ENCODE data around the gene CCBE1.

The CCBE1 gene

DNA sequence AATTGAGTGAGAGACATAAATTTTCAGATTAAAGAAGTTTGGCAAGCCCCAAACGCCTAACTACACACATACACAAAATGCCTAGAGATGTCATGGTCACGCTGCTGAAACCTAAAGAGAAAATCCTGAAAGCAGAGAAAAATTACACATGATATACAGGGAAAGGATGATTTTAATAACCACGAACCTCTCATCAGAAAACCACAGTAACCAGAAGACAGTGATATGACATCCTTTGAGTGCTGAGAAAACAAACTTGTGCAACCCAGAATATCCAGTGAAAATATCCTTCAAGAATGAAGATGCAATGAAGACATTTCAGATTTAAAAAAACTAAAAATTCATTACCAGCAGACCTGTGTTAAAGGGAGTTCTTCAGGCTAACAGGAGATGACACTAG lies 215.8 kb downstream of the CCBE1 start:
- TF ChIP-seq SPI1 (IDR thresholded peaks at IDR 0.05; ENCODE audit: borderline replicate concordance, low read depth) (no peak), GABPA (IDR thresholded peaks at IDR 0.05; ENCODE audit: low read depth) (no peak), POLR2AphosphoS5 (IDR thresholded peaks at IDR 0.05; ENCODE audit: low read depth) (no peak)
- TF ChIP-seq, protein P1, sequence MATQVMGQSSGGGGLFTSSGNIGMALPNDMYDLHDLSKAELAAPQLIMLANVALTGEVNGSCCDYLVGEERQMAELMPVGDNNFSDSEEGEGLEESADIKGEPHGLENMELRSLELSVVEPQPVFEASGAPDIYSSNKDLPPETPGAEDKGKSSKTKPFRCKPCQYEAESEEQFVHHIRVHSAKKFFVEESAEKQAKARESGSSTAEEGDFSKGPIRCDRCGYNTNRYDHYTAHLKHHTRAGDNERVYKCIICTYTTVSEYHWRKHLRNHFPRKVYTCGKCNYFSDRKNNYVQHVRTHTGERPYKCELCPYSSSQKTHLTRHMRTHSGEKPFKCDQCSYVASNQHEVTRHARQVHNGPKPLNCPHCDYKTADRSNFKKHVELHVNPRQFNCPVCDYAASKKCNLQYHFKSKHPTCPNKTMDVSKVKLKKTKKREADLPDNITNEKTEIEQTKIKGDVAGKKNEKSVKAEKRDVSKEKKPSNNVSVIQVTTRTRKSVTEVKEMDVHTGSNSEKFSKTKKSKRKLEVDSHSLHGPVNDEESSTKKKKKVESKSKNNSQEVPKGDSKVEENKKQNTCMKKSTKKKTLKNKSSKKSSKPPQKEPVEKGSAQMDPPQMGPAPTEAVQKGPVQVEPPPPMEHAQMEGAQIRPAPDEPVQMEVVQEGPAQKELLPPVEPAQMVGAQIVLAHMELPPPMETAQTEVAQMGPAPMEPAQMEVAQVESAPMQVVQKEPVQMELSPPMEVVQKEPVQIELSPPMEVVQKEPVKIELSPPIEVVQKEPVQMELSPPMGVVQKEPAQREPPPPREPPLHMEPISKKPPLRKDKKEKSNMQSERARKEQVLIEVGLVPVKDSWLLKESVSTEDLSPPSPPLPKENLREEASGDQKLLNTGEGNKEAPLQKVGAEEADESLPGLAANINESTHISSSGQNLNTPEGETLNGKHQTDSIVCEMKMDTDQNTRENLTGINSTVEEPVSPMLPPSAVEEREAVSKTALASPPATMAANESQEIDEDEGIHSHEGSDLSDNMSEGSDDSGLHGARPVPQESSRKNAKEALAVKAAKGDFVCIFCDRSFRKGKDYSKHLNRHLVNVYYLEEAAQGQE (IDR thresholded peaks at IDR 0.05; ENCODE audit: insufficient replicate concordance, low read depth), result no peak
- TF ChIP-seq, protein P2, sequence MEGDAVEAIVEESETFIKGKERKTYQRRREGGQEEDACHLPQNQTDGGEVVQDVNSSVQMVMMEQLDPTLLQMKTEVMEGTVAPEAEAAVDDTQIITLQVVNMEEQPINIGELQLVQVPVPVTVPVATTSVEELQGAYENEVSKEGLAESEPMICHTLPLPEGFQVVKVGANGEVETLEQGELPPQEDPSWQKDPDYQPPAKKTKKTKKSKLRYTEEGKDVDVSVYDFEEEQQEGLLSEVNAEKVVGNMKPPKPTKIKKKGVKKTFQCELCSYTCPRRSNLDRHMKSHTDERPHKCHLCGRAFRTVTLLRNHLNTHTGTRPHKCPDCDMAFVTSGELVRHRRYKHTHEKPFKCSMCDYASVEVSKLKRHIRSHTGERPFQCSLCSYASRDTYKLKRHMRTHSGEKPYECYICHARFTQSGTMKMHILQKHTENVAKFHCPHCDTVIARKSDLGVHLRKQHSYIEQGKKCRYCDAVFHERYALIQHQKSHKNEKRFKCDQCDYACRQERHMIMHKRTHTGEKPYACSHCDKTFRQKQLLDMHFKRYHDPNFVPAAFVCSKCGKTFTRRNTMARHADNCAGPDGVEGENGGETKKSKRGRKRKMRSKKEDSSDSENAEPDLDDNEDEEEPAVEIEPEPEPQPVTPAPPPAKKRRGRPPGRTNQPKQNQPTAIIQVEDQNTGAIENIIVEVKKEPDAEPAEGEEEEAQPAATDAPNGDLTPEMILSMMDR (IDR thresholded peaks at IDR 0.05; ENCODE audit: insufficient read depth, low read length), result no peak
- H3K27me3 ChIP-seq (ENCODE audit: insufficient read depth, poor library complexity, severe bottlenecking), result peaks cover 5% of the 10 kb centered on the region
- H3K4me3 ChIP-seq (replicated peaks; ENCODE audit: insufficient read depth, low read length), result no peak overlapping the region
- no peak overlapping the region for H3K27ac ChIP-seq (replicated peaks)
- DNase-seq (ENCODE audit: low read depth in 1 of 2, low spot score in 1 of 2), result no peak

- no peak overlapping the region for H3K27ac ChIP-seq (replicated peaks)
- TF ChIP-seq, protein P2 (IDR thresholded peaks at IDR 0.05; ENCODE audit: insufficient read depth, low read length), result no peak
- TF ChIP-seq SPI1 (IDR thresholded peaks at IDR 0.05; ENCODE audit: borderline replicate concordance, low read depth) (no peak), POLR2AphosphoS5 (IDR thresholded peaks at IDR 0.05; ENCODE audit: low read depth) (no peak), GABPA (IDR thresholded peaks at IDR 0.05; ENCODE audit: low read depth) (no peak)
- TF ChIP-seq, protein P1 (IDR thresholded peaks at IDR 0.05; ENCODE audit: insufficient replicate concordance, low read depth), result no peak
- no peak for DNase-seq (ENCODE audit: low read depth in 1 of 2, low spot score in 1 of 2)
- H3K4me3 ChIP-seq (replicated peaks; ENCODE audit: insufficient read depth, low read length), result no peak overlapping the region
- peaks cover 5% of the 10 kb centered on the region for H3K27me3 ChIP-seq (ENCODE audit: insufficient read depth, poor library complexity, severe bottlenecking)
These were observed 217.4 kb downstream of the CCBE1 start for GRCh38 chr18:59479776-59480175.

DNA sequence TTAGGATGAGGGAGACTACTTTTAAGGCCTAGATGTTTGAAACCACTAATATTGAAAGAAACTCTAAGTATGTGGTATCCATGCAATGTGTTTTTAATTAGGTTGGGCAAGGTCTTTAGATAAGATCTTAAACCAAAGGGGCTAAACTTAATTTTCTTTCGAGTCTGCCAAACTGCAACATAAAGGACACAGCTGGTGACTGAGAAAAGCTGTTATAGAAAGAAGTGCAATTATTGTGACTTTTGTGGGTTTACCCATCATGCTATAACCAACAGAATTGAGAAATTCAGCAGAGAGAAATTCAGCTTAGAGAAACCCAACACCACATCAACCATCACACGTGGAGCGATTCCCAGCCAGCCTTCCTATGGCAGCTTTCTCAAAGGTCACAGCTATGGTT lies 218.6 kb downstream of the CCBE1 start:
- DNase-seq (ENCODE audit: low read depth in 1 of 2, low spot score in 1 of 2), result no peak
- Histone ChIP-seq H3K27ac (replicated peaks) (no peak overlapping the region), H3K27me3 (ENCODE audit: insufficient read depth, poor library complexity, severe bottlenecking) (peaks cover 5% of the 10 kb centered on the region), H3K4me3 (replicated peaks; ENCODE audit: insufficient read depth, low read length) (no peak overlapping the region)
- TF ChIP-seq POLR2AphosphoS5 (IDR thresholded peaks at IDR 0.05; ENCODE audit: low read depth), result no peak
- TF ChIP-seq, protein P2 (IDR thresholded peaks at IDR 0.05; ENCODE audit: insufficient read depth, low read length), result no peak
- TF ChIP-seq SPI1 (IDR thresholded peaks at IDR 0.05; ENCODE audit: borderline replicate concordance, low read depth), result no peak

- TF ChIP-seq, protein P2 (IDR thresholded peaks at IDR 0.05; ENCODE audit: insufficient read depth, low read length), result no peak
- TF ChIP-seq, protein P1 (IDR thresholded peaks at IDR 0.05; ENCODE audit: insufficient replicate concordance, low read depth), result no peak
- TF ChIP-seq GABPA (IDR thresholded peaks at IDR 0.05; ENCODE audit: low read depth) (no peak), SPI1 (IDR thresholded peaks at IDR 0.05; ENCODE audit: borderline replicate concordance, low read depth) (no peak), POLR2AphosphoS5 (IDR thresholded peaks at IDR 0.05; ENCODE audit: low read depth) (no peak)
These were observed 219.4 kb downstream of the CCBE1 start for GRCh38 chr18:59477849-59478248.

More at GRCh38 chr18:59477849-59478248, 219.4 kb downstream of the CCBE1 start:
- Histone ChIP-seq H3K27me3 (ENCODE audit: insufficient read depth, poor library complexity, severe bottlenecking) (peaks cover 5% of the 10 kb centered on the region), H3K4me3 (replicated peaks; ENCODE audit: insufficient read depth, low read length) (no peak overlapping the region), H3K27ac (replicated peaks) (no peak overlapping the region)
- no peak for DNase-seq (ENCODE audit: low read depth in 1 of 2, low spot score in 1 of 2)

Data from HL-60 (cell line).